Hepatocyte (in vitro differentiated cells): ENCODE results near the gene HTR6. TPM values are rescaled to one million over a fixed set of nuclear protein-coding genes. Genes with fewer than 3 reads are reported as not detected.

Experiments used
- DNase-seq: peaks from one replicate; pipeline ENCODE4 v3.0.0-alpha.2; 2016; ENCODE audit warnings: low spot score
- H2AFZ ChIP-seq: fragments of 200-600 bp; sonication (generic); 2 replicates; pipeline ENCODE4 v1.6.0; 2016; ENCODE audit warnings: antibody characterized with exemption, mild to moderate bottlenecking
- H3K27ac ChIP-seq: fragments of 200-600 bp; sonication (generic); 2 replicates; pipeline ENCODE4 v1.5.1; 2016; ENCODE audit warnings: mild to moderate bottlenecking
- H3K27me3 ChIP-seq: fragments of 200-600 bp; sonication (generic); 2 replicates; pipeline ENCODE4 v1.6.1; 2016
- H3K36me3 ChIP-seq: fragments of 200-600 bp; sonication (generic); replicated peaks from 2 replicates; pipeline ENCODE4 v1.5.1; 2016; ENCODE audit warnings: low read depth; ENCODE audit not compliant: insufficient read depth
- H3K4me1 ChIP-seq: fragments of 200-600 bp; sonication (generic); 2 replicates; pipeline ENCODE4 v1.5.1; 2016; ENCODE audit warnings: mild to moderate bottlenecking, moderate library complexity; ENCODE audit not compliant: insufficient read depth
- H3K4me2 ChIP-seq: fragments of 200-600 bp; sonication (generic); 2 replicates; pipeline ENCODE4 v1.6.0; 2016
- H3K4me3 ChIP-seq: fragments of 200-600 bp; sonication (generic); 2 replicates; pipeline ENCODE4 v1.5.1; 2016; ENCODE audit warnings: mild to moderate bottlenecking
- H3K79me2 ChIP-seq: fragments of 200-600 bp; sonication (generic); 2 replicates; pipeline ENCODE4 v1.6.0; 2017; ENCODE audit warnings: mild to moderate bottlenecking
- H3K9me2 ChIP-seq: fragments of 200-600 bp; sonication (generic); replicated peaks from 2 replicates; pipeline ENCODE4 v1.6.0; 2017; ENCODE audit warnings: mild to moderate bottlenecking; ENCODE audit not compliant: insufficient read depth
- H3K9me3 ChIP-seq: fragments of 200-600 bp; sonication (generic); 2 replicates; pipeline ENCODE4 v1.5.1; 2016; ENCODE audit warnings: low read depth, mild to moderate bottlenecking
- H4K20me1 ChIP-seq: fragments of 200-600 bp; sonication (generic); 2 replicates; pipeline ENCODE4 v1.6.0; 2016; ENCODE audit warnings: mild to moderate bottlenecking; ENCODE audit not compliant: insufficient read depth, poor library complexity, severe bottlenecking
- EZH2 ChIP-seq: fragments of 200-600 bp; sonication (generic); IDR thresholded peaks from 2 replicates; pipeline ENCODE4 v1.6.1; 2016; ENCODE audit warnings: antibody characterized with exemption, mild to moderate bottlenecking, borderline replicate concordance
- EZH2phosphoT487 ChIP-seq: fragments of 200-600 bp; sonication (generic); IDR thresholded peaks from one replicate; pipeline ENCODE4 v1.6.1; 2018; ENCODE audit warnings: antibody characterized with exemption, mild to moderate bottlenecking, low read depth, moderate library complexity; ENCODE audit not compliant: unreplicated experiment, severe bottlenecking
- WGBS: methylation state at CpG from one replicate; pipeline ENCODE4 v1.1.6; 2016; ENCODE audit warnings: low lambda C conversion rate; ENCODE audit errors: missing lambda C conversion rate; 5-methylcytosine and 5-hydroxymethylcytosine counted together
- polyA plus RNA-seq: library from polyadenylated mRNA; unstranded; fragments of >200 nt; fragmentation: Nextera tagmentation; extraction: Ambion mirVana; gene quantifications from 2 replicates; pipeline ENCODE4 v1.2.1, GENCODE V29; 2016
- total RNA-seq: library from RNA; depleted of rRNA; stranded (reverse); fragments of >200 nt; gene quantifications from 2 replicates; pipeline ENCODE4 v1.2.3, GENCODE V29; 2014
- TF ChIP-seq, protein P1 (sequence below): fragments of 200-600 bp; sonication (generic); IDR thresholded peaks from 2 replicates; pipeline ENCODE4 v1.5.1; 2016; ENCODE audit warnings: antibody characterized with exemption, mild to moderate bottlenecking; ENCODE audit not compliant: poor library complexity

HTR6 gene
- total and polyA plus RNA-seq, 2 experiments from 2014 or later = not detected

GRCh38 chr1:19623523-19623922, 41.2 kb upstream of the HTR6 start:
- 69% methylated on average over 3 of the region's 3 CpGs for WGBS
- Histone ChIP-seq H4K20me1 (peaks cover 4% of the 10 kb centered on the region), H3K27me3 (no peaks in the 10 kb centered on the region), H2AFZ (no peak overlapping the region), H3K4me3 (no peak overlapping the region), H3K27ac (peak overlapping the region; percentile 84), H3K4me1 (peaks cover 28% of the 10 kb centered on the region), H3K4me2 (peak overlapping the region; percentile 30), H3K79me2 (peaks cover 38% of the 10 kb centered on the region), H3K9me2 (no peaks in the 10 kb centered on the region), H3K36me3 (no peaks in the 10 kb centered on the region), H3K9me3 (no peaks in the 10 kb centered on the region)
- TF ChIP-seq EZH2phosphoT487 = no peak
- TF ChIP-seq, protein P1, sequence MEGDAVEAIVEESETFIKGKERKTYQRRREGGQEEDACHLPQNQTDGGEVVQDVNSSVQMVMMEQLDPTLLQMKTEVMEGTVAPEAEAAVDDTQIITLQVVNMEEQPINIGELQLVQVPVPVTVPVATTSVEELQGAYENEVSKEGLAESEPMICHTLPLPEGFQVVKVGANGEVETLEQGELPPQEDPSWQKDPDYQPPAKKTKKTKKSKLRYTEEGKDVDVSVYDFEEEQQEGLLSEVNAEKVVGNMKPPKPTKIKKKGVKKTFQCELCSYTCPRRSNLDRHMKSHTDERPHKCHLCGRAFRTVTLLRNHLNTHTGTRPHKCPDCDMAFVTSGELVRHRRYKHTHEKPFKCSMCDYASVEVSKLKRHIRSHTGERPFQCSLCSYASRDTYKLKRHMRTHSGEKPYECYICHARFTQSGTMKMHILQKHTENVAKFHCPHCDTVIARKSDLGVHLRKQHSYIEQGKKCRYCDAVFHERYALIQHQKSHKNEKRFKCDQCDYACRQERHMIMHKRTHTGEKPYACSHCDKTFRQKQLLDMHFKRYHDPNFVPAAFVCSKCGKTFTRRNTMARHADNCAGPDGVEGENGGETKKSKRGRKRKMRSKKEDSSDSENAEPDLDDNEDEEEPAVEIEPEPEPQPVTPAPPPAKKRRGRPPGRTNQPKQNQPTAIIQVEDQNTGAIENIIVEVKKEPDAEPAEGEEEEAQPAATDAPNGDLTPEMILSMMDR = no peak
- peak; percentile 77 for DNase-seq

DNA sequence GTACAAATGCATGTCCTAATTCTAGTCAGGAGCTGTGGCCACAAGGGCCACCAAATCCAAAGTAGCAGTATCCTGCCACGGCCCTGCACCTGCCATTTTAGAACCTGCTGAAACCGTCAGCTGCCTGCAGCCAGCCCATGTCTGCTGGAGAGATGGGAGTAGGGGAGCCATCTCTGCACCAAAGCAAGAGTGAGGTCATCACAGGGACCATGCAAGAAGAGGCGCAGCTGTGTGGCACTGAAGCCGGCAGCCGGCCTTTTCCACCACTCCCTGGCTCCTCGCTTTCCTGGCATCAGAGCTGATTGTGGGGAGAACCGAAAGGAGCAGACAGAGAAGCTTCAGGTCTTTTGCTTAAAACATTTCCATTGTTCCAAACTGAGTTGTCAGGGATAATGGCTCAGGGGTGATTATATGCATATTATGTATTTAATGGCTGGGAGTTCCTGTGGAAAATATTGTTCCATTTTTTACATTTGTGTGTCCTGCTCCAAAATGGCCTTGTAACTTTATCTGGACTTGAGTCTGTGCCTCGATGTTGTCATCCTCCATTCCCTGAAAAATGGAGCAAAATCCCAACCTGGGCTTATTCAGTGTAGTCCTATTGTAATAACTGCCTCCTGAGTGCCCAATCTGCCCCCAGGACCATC, 39.3 kb upstream of the HTR6 start:
- Histone ChIP-seq H4K20me1 (peaks cover under 1% of the 10 kb centered on the region), H3K9me2 (no peaks in the 10 kb centered on the region), H3K36me3 (no peaks in the 10 kb centered on the region), H3K79me2 (peaks cover 35% of the 10 kb centered on the region), H3K4me1 (peaks cover 12% of the 10 kb centered on the region), H3K9me3 (no peaks in the 10 kb centered on the region), H3K27ac (no peak overlapping the region), H3K27me3 (no peaks in the 10 kb centered on the region), H2AFZ (no peak overlapping the region), H3K4me3 (no peak overlapping the region), H3K4me2 (no peak overlapping the region)
- no peak for DNase-seq
- TF ChIP-seq, protein P1 = no peak
- no peak for TF ChIP-seq EZH2phosphoT487
- no peak for TF ChIP-seq EZH2
- WGBS = 98% methylated on average over 8 of the region's 8 CpGs

DNA sequence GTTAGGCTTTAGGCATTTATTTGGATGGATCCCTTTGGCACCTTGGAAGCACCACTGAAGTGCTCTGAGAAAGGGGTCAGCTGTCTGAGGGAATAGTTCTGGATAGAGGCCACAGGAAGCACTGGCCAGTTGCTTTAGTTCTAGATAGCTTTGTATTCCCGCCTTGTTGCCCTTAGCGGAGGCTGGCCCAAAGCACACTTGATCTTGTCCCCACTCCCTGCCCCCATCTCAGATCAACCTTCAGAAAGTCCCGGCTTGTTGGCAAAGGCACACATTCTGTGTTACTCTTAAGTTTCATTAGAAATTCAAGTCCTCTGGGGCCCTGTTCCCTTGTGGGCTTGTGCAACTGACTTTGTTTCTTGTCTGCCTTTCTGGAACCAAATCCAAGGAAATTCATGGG, 35.8 kb upstream of the HTR6 start:
- H2AFZ ChIP-seq = no peak overlapping the region
- H3K9me2 ChIP-seq = no peaks in the 10 kb centered on the region
- 85% methylated on average over 3 of the region's 3 CpGs for WGBS
- no peak overlapping the region for H3K4me2 ChIP-seq
- H3K4me3 ChIP-seq = no peak overlapping the region
- no peak for DNase-seq
- TF ChIP-seq, protein P1 = no peak
- no peak for TF ChIP-seq EZH2phosphoT487
- TF ChIP-seq EZH2 = no peak
- no peaks in the 10 kb centered on the region for H3K27me3 ChIP-seq
- H3K9me3 ChIP-seq = no peaks in the 10 kb centered on the region
- no peaks in the 10 kb centered on the region for H4K20me1 ChIP-seq
- H3K4me1 ChIP-seq = peaks cover 2% of the 10 kb centered on the region
- H3K79me2 ChIP-seq = peaks cover 10% of the 10 kb centered on the region
- H3K27ac ChIP-seq = no peak overlapping the region
- H3K36me3 ChIP-seq = no peaks in the 10 kb centered on the region
